WTC11 (cell line): Measurements from ENCODE around the gene TRIM10. TPM values are rescaled to one million over a fixed set of nuclear protein-coding genes. Genes with fewer than 3 reads are reported as not detected.

Source experiments
- ATAC-seq: fragments of 200-7000 bp; cut with Tn5 transposase; 2 replicates; pipeline ENCODE4 v1.10.0; 2021; ENCODE audit warnings: mild to moderate bottlenecking, moderate library complexity
- CTCF ChIA-PET: fragments of 300-600 bp; sonication (Branson Sonifier 250); formaldehyde crosslinking; loops from one replicate; lab custom pipeline; 2021; ENCODE audit warnings: antibody characterized with exemption; lab: Charles Lee
- POLR2A ChIA-PET: fragments of 350-600 bp; sonication (Branson Sonifier 250); formaldehyde crosslinking; loops from one replicate; lab custom pipeline; 2021; ENCODE audit warnings: antibody characterized with exemption; lab: Charles Lee
- DNase-seq: peaks from one replicate; pipeline ENCODE4 v3.0.0; 2021; ENCODE audit warnings: low spot score
- H3K27ac Mint-ChIP-seq: 2 replicates; pipeline ENCODE4 v1.8.0; 2021; ENCODE audit warnings: mixed read lengths
- H3K27me3 Mint-ChIP-seq: 2 replicates; pipeline ENCODE4 v1.8.0; 2021; ENCODE audit warnings: low read depth, mild to moderate bottlenecking, moderate library complexity, mixed read lengths
- H3K36me3 Mint-ChIP-seq: 2 replicates; pipeline ENCODE4 v1.8.0; 2021; ENCODE audit warnings: mixed read lengths
- H3K4me1 Mint-ChIP-seq: 2 replicates; pipeline ENCODE4 v1.8.0; 2022; ENCODE audit warnings: mixed read lengths
- H3K4me3 Mint-ChIP-seq: 2 replicates; pipeline ENCODE4 v1.8.0; 2021; ENCODE audit warnings: mild to moderate bottlenecking, moderate library complexity, mixed read lengths
- H3K9me3 Mint-ChIP-seq: 2 replicates; pipeline ENCODE4 v1.8.0; 2021; ENCODE audit warnings: mixed read lengths
- ATF1 ChIP-seq: sonication (generic); formaldehyde crosslinking; IDR thresholded peaks from 2 replicates; pipeline ENCODE4 v1.8.1; 2023; ENCODE audit warnings: mild to moderate bottlenecking, moderate library complexity, missing genetic modification reagents
- CDX4 ChIP-seq: fragments of 250-450 bp; sonication (Bioruptor Pico); IDR thresholded peaks from 2 replicates; pipeline ENCODE4 v1.9.0; 2021; ENCODE audit warnings: moderate library complexity, mild to moderate bottlenecking, inconsistent platforms, borderline replicate concordance
- ESRRA ChIP-seq: sonication (generic); formaldehyde crosslinking; IDR thresholded peaks from 2 replicates; pipeline ENCODE4 v1.8.1; 2022; ENCODE audit warnings: mild to moderate bottlenecking, missing genetic modification reagents, borderline replicate concordance
- ETV6 ChIP-seq: sonication (generic); formaldehyde crosslinking; IDR thresholded peaks from 2 replicates; pipeline ENCODE4 v1.8.1; 2022; ENCODE audit warnings: mild to moderate bottlenecking, missing genetic modification reagents
- FOXP4 ChIP-seq: sonication (generic); formaldehyde crosslinking; IDR thresholded peaks from 2 replicates; pipeline ENCODE4 v1.8.0; 2022; ENCODE audit warnings: mild to moderate bottlenecking, missing genetic modification reagents
- IRF2 ChIP-seq: sonication (generic); formaldehyde crosslinking; IDR thresholded peaks from 2 replicates; pipeline ENCODE4 v1.8.0; 2022; ENCODE audit warnings: low read depth, missing genetic modification reagents, borderline replicate concordance
- KAT7 ChIP-seq: sonication (generic); formaldehyde crosslinking; IDR thresholded peaks from 2 replicates; pipeline ENCODE4 v1.8.1; 2023; ENCODE audit warnings: missing genetic modification reagents, mild to moderate bottlenecking, borderline replicate concordance
- NFATC4 ChIP-seq: fragments of 250-450 bp; sonication (Bioruptor Pico); IDR thresholded peaks from 2 replicates; pipeline ENCODE4 v1.9.0; 2021; ENCODE audit warnings: mild to moderate bottlenecking
- NR1H2 ChIP-seq: sonication (generic); formaldehyde crosslinking; IDR thresholded peaks from 2 replicates; pipeline ENCODE4 v1.9.0; 2021; ENCODE audit warnings: mild to moderate bottlenecking, moderate library complexity, missing genetic modification reagents
- RORB ChIP-seq: fragments of 250-450 bp; sonication (Bioruptor Pico); IDR thresholded peaks from 2 replicates; pipeline ENCODE4 v1.9.0; 2021; ENCODE audit warnings: mild to moderate bottlenecking
- SMAD3 ChIP-seq: sonication (generic); formaldehyde crosslinking; IDR thresholded peaks from 2 replicates; pipeline ENCODE4 v1.8.0; 2022; ENCODE audit warnings: missing genetic modification reagents, mild to moderate bottlenecking, borderline replicate concordance
- SOX15 ChIP-seq: fragments of 250-450 bp; sonication (Bioruptor Pico); IDR thresholded peaks from 2 replicates; pipeline ENCODE4 v1.9.0; 2021; ENCODE audit warnings: mild to moderate bottlenecking
- SP1 ChIP-seq: sonication (generic); formaldehyde crosslinking; conservative IDR thresholded peaks from 2 replicates; pipeline ENCODE4 v1.8.1; 2022; ENCODE audit warnings: missing genetic modification reagents
- TCF7 ChIP-seq: sonication (generic); formaldehyde crosslinking; IDR thresholded peaks from 2 replicates; pipeline ENCODE4 v1.8.0; 2022; ENCODE audit warnings: mild to moderate bottlenecking, low read depth, missing genetic modification reagents, moderate library complexity
- ZNF121 ChIP-seq: sonication (generic); formaldehyde crosslinking; IDR thresholded peaks from 2 replicates; pipeline ENCODE4 v1.8.0; 2023; ENCODE audit warnings: missing genetic modification reagents
- ZSCAN18 ChIP-seq: fragments of 250-450 bp; sonication (Bioruptor Pico); IDR thresholded peaks from 2 replicates; pipeline ENCODE4 v2.1.2; 2022; ENCODE audit warnings: mild to moderate bottlenecking, moderate library complexity
- total RNA-seq: library from RNA; stranded (reverse); gene quantifications from 3 replicates; pipeline ENCODE4 v1.2.3, GENCODE V29; 2021
- TF ChIP-seq, protein P1 (sequence below): sonication (generic); formaldehyde crosslinking; IDR thresholded peaks from 2 replicates; pipeline ENCODE4 v1.8.0; 2022; ENCODE audit warnings: mild to moderate bottlenecking, missing genetic modification reagents
- TF ChIP-seq, protein P2 (sequence below): sonication (generic); formaldehyde crosslinking; IDR thresholded peaks from 2 replicates; pipeline ENCODE4 v1.8.0; 2023; ENCODE audit warnings: missing genetic modification reagents
- TF ChIP-seq, protein P3 (sequence below): fragments of 250-450 bp; sonication (Bioruptor Pico); IDR thresholded peaks from 2 replicates; pipeline ENCODE4 v1.9.0; 2021; ENCODE audit warnings: mild to moderate bottlenecking, borderline replicate concordance

TRIM10 gene
- total RNA-seq, 1 experiment from 2014 or later = 0.22 TPM

DNA sequence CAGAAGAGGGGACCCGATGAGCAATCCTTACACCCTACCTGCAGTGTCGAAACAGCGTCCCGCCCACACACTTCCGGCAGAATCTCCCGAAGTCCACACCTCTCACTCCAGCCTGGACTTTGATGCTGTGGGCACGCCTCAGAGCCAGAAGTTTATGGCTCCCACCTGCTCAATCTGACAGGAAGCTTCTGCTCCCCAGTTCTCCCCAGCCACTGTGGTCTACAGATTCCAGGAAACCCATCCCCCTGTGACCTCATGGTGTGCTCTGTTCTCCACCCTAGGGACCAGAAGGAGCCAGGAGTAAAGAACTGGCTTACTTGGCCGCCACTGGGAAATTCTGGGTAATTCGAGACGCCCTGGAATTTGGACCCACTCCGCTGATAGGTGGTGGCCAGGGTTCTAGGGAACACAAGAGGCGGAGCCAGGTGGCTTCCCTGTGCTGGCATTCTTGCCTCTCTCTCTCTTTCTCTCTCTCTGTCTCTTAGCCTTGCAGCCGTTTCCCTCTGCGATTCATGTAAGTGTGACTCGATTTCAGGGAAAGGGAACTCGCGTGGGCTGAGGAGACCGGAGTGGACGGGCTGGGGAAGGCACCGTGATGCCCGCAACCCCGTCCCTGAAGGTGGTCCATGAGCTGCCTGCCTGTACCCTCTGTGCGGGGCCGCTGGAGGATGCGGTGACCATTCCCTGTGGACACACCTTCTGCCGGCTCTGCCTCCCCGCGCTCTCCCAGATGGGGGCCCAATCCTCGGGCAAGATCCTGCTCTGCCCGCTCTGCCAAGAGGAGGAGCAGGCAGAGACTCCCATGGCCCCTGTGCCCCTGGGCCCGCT, 2.3 kb upstream of the TRIM10 start, which contains the start of gene TRIM15 (continued):
- no peak for TF ChIP-seq CDX4 (CRISPR knock-in tag)
- no peak for TF ChIP-seq RORB (CRISPR knock-in tag)
- no peak for TF ChIP-seq ZNF121 (CRISPR knock-in tag)
- TF ChIP-seq, all 79 proteins: peak for 3

- ChIA-PET POLR2A (no interaction called here), CTCF (interaction anchor here (2.1 kb wide), 1 partner anchor 59 kb away, joined by 5 read pairs; no protein-coding TSS in a partner anchor)
- no peak overlapping the region for H3K27ac Mint-ChIP-seq
- no peak for ATAC-seq
- DNase-seq = no peak
- H3K4me3 Mint-ChIP-seq = no peak overlapping the region
- H3K9me3 Mint-ChIP-seq = no peaks in the 10 kb centered on the region; the same call in 1 of the 2 replicates
- H3K27me3 Mint-ChIP-seq = peaks cover 42% of the 10 kb centered on the region
- H3K4me1 Mint-ChIP-seq = peaks cover 5% of the 10 kb centered on the region
- H3K36me3 Mint-ChIP-seq = no peaks in the 10 kb centered on the region
- no peak for TF ChIP-seq TCF7
- TF ChIP-seq IRF2 (CRISPR knock-in tag) = no peak
- TF ChIP-seq ATF1 (CRISPR knock-in tag) = no peak
- TF ChIP-seq, protein P1, sequence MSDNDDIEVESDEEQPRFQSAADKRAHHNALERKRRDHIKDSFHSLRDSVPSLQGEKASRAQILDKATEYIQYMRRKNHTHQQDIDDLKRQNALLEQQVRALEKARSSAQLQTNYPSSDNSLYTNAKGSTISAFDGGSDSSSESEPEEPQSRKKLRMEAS (CRISPR knock-in tag) = no peak
- no peak for TF ChIP-seq ZSCAN18 (CRISPR knock-in tag)
- TF ChIP-seq, protein P2, sequence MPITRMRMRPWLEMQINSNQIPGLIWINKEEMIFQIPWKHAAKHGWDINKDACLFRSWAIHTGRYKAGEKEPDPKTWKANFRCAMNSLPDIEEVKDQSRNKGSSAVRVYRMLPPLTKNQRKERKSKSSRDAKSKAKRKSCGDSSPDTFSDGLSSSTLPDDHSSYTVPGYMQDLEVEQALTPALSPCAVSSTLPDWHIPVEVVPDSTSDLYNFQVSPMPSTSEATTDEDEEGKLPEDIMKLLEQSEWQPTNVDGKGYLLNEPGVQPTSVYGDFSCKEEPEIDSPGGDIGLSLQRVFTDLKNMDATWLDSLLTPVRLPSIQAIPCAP (CRISPR knock-in tag) = no peak
Observed at GRCh38 chr6:30162265-30163089, 1.5 kb upstream of the TRIM10 start.

DNA sequence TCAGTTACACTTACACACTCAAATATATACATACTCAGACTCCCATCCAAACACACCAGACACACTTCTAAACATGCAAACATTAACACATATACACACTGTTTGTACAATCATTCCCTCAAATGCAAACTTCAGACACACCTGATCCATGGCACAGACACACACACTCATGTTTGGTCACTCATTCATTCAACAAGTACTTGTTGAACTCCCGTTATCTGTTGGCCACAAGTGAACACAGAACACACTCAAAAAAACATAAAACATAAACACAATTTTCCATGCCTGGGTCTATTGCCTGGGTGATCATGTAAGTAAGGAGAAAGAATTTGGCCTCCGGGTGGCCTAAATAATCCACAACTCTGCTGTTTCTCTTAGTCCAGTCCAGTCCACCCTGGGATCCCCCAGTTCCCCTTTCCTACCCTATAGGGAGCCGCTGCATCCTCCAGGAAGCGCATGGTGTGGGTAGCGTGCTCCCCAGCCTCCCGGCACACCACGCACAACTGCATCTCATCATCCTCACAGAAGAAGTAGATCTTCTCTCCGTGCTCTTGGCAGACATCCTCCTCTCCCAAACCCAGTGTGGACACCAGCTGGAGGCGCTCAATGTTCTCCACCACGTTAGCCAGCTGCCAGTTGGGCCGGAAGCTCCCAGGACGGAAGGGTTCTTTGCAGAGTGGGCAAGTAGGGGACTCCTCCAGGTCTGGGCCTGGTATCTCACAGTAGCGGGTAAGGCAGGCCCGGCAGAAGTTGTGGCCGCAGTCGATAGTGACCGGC, 815 bp downstream of the TRIM10 start:
- Mint-ChIP-seq H3K27me3 (peaks cover 30% of the 10 kb centered on the region), H3K9me3 (no peaks in the 10 kb centered on the region), H3K4me3 (no peak overlapping the region), H3K27ac (no peak overlapping the region), H3K4me1 (peaks cover 5% of the 10 kb centered on the region), H3K36me3 (no peaks in the 10 kb centered on the region)
- DNase-seq = no peak
- POLR2A ChIA-PET = no interaction called here
- TF ChIP-seq ETV6 (CRISPR knock-in tag) (no peak), SMAD3 (CRISPR knock-in tag) (no peak), FOXP4 (CRISPR knock-in tag) (no peak), ESRRA (no peak), KAT7 (CRISPR knock-in tag) (no peak), SOX15 (CRISPR knock-in tag) (no peak), NR1H2 (CRISPR knock-in tag) (no peak), NFATC4 (no peak), SP1 (no peak)
- TF ChIP-seq, protein P3, sequence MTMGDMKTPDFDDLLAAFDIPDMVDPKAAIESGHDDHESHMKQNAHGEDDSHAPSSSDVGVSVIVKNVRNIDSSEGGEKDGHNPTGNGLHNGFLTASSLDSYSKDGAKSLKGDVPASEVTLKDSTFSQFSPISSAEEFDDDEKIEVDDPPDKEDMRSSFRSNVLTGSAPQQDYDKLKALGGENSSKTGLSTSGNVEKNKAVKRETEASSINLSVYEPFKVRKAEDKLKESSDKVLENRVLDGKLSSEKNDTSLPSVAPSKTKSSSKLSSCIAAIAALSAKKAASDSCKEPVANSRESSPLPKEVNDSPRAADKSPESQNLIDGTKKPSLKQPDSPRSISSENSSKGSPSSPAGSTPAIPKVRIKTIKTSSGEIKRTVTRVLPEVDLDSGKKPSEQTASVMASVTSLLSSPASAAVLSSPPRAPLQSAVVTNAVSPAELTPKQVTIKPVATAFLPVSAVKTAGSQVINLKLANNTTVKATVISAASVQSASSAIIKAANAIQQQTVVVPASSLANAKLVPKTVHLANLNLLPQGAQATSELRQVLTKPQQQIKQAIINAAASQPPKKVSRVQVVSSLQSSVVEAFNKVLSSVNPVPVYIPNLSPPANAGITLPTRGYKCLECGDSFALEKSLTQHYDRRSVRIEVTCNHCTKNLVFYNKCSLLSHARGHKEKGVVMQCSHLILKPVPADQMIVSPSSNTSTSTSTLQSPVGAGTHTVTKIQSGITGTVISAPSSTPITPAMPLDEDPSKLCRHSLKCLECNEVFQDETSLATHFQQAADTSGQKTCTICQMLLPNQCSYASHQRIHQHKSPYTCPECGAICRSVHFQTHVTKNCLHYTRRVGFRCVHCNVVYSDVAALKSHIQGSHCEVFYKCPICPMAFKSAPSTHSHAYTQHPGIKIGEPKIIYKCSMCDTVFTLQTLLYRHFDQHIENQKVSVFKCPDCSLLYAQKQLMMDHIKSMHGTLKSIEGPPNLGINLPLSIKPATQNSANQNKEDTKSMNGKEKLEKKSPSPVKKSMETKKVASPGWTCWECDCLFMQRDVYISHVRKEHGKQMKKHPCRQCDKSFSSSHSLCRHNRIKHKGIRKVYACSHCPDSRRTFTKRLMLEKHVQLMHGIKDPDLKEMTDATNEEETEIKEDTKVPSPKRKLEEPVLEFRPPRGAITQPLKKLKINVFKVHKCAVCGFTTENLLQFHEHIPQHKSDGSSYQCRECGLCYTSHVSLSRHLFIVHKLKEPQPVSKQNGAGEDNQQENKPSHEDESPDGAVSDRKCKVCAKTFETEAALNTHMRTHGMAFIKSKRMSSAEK (CRISPR knock-in tag) = no peak
- CTCF ChIA-PET = no interaction called here
- no peak for ATAC-seq
